ENCODE measurements around the gene MYO7B. TPM values are rescaled to one million over a fixed set of nuclear protein-coding genes. Genes with fewer than 3 reads are reported as not detected.

The MYO7B gene
- polyA plus RNA-seq, 10 donors = 0.36 to 2.3 (median 1.0) TPM

- no peak for DNase-seq
These were observed 51.3 kb downstream of the MYO7B start for GRCh38 chr2:127586746-127587295.

DNA sequence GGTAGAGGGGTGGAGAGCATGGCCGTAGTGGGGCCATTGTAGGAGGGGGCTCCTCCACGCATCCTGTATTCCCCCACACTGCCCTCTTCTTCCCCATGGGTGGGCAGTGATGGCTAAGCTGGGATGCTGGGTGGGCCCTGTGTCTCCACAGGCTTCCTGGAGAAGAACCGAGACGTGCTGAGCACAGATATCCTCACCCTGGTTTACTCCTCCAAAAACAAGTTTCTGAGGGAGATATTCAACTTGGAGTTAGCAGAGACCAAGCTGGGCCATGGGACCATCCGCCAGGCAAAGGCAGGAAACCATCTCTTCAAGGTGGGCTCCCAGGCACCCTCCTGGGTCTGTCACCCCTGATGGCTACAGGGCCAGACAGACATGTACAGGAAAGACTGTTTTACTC is 52.8 kb downstream of the MYO7B start:
- no peak for DNase-seq

GRCh38 chr2:127589358-127589757 is 53.9 kb downstream of the MYO7B start:
- no peak for DNase-seq

- DNase-seq = no peak
These were observed 54.4 kb downstream of the MYO7B start for GRCh38 chr2:127589841-127590240.

DNA sequence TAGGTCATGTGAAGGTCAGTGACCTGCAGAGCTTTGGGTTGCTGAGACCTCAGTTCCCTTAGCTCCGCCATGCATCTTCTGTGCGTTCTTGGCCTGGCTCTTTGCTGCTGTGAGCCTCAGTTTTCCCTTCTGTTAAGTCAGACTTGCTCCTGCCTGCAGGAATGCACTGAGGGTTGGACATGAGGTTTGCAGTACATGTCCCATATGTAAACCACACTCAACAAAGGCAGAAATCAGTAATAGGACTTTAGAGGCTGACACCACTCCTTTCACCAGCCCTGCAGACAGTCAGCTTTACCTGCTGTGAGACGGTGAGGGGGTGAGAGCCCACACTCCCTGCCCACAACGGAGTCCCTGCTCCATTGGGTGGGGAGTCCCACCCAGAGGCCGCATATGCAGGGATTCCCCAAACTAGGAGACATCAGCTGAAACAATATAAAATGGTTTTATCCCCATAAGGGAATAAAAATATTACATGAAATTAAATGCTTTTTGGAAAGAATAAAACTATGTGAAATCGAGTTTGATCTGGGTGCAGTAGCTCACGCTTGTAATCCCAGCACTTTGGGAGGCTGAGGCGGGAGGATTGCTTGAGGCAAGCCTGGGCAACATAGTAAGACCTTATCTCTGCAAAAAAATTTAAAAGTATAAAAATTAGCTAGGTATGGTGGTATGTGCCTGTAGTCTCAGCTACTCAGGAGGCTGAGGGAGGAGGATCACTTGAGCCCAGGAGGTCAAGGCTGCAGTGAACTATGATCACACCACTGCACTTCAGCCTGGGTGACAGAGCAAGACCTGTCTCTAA is 55.1 kb downstream of the MYO7B start:
- no peak for DNase-seq

- DNase-seq = peak; percentile 33 to 54 (median 34)
These were observed 55.9 kb downstream of the MYO7B start for GRCh38 chr2:127591221-127591923.

GRCh38 chr2:127592761-127593227 is 57.3 kb downstream of the MYO7B start:
- DNase-seq = no peak

- no peak for DNase-seq
These were observed 58.0 kb downstream of the MYO7B start for GRCh38 chr2:127593228-127594115.

DNA sequence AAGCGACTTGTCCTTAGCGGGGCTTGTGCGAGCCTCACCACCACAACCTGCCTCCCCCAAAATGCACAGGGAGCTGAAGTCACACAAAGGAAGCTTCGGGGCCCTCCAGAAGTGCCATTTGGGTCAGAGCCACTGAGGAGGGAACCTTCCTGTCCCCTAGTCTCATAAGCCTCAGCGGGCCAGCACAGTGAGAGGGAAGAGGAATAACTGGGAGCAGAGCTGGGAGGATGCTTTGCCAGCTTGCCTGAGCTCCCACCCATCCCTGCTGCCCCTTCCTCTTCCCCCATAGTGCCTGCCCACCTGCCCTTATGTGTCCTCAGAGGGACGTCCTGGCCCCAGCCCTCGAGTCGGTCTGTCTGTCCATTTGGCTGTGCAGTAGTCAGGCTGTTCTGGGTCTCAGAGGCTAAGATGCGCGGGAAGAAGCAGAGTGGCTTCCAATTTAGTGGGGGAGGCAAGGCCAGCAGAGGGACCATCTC is 58.7 kb downstream of the MYO7B start:
- DNase-seq = no peak

DNA sequence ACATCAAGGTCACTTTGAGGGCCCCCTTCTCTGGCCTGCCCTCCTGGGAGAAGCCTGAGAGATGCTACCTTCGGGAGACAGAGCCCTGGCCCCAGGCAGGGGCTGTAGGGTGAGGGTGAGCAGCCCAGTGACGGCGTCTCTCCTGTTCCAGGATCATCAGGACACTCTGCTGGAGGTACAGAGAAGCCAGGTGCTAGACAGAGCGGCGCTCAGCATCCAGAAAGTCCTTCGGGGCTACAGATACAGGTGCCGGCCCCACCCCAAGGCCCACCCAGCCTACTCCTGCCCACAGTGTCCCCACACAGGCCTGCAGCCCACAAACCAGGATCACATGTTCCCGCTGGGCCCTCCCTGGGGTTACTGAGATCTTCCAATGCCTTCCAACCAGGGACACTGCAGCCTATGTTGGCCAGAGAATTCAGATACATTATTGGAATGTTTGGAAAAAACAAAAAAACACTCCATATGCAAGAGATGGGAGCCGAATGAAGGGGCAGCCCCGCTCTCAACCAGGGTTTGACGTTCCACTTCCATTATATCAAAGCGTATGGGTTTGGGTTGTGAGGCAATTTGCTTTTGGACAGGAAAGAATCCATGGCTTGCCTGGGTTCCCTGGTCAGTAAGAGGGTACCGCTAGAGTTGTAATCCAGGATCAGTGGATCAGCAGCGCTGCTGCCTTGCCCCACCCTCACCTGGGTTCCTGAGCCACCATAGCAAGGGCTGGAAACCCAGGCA is 61.0 kb downstream of the MYO7B start:
- DNase-seq = no peak

GRCh38 chr2:127597046-127597983 is 61.8 kb downstream of the MYO7B start:
- DNase-seq = no peak

- no peak for DNase-seq
These were observed 62.5 kb downstream of the MYO7B start for GRCh38 chr2:127597984-127598380.

GRCh38 chr2:127598711-127599110 is 63.2 kb downstream of the MYO7B start:
- no peak for DNase-seq

DNA sequence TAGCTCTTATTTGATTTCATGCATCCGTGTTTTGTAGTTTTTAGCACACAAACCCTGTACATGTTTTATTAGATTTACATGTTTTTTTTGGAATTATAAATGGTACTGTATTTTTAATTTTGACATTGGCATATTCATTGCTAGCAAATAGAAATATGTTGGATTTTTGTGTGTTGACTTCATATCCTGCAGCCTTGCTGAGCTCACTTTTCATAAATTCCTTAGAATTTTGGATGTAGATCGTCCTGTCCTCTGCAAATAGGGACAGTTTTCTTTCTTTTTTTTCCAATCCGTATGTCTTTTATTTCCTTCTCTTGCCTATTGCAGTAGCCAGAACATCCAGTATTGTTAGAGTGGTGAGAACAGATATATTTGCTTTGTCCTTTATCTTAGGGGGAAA is 63.7 kb downstream of the MYO7B start:
- DNase-seq = no peak

GRCh38 chr2:127604986-127605385 is 69.5 kb downstream of the MYO7B start:
- peak in 2 of 3 donors; percentile 8 to 15 for DNase-seq

- DNase-seq = no peak
These were observed 70.3 kb downstream of the MYO7B start for GRCh38 chr2:127605691-127606263.

DNA sequence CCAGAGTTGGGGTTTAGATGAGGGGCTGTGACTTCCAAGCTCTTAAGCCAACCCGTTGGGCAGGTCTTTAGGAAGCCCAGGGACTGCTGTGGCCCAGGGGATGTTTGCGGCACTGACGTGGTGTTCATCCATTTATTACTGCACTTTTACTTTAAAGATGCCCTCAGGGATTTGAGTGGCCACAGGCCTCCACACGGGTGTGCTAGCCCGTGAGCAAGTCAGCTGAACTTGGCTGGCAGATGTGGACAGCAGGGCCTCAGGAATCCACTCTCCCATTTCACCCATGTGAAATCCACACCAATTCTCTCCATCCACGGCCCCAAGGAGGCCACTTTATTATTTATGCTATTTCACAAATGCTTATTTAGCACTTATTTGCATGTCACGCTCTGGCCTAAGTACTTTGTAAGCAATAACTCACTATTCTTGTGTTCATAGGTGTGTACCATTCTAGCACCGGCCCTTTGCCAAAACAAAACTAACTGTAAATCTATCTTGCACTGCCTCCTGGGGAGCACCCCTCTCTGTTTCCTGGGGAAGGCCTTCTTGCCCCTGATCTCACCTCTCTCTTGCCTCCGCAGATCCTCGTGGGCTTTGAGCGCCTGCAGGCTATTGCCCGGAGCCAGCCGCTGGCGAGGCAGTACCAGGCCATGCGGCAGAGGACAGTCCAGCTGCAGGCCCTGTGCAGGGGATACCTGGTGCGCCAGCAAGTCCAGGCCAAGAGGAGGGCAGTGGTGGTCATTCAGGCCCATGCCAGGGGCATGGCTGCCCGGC is 71.3 kb downstream of the MYO7B start:
- DNase-seq = no peak

DNA sequence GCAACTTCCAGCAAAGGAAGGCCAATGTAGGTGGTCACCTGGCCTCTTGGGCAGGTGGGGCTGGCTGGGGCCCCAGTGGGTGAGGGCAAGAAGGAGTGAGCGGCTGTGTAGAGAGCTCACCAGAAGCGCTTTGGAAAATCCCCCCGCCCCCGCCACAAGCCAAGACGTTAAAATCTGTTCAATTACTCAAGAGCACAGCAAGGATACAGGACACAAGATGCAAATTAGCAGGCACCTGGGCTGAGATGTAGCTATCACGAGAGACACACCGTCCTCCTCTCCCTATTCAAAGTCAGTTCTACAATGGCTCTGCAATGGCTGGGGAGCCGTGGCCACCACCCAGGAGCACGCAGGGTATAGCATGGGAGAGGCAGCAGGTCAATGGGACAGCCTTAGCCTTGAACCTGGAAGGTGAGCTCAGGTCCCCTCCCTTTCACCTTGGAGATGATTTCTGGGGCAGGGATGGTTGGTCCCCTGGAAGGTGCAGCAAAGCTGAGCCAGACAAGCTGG is 72.0 kb downstream of the MYO7B start:
- no peak for DNase-seq

Measured in muscle of back (tissue), 11 donors.